HepG2 (cell line): Measurements from ENCODE around the gene SIAH1. TPM values are rescaled to one million over a fixed set of nuclear protein-coding genes. Genes with fewer than 3 reads are reported as not detected.

ENCODE experiments used
- JUN ChIP-seq: sonication (generic); formaldehyde crosslinking; IDR thresholded peaks from 2 replicates; pipeline ENCODE4 v1.4.0; 2020; ENCODE audit warnings: mild to moderate bottlenecking, missing genetic modification reagents
- KDM6A ChIP-seq: IDR thresholded peaks from 2 replicates; pipeline ENCODE4 v1.6.1; 2016; ENCODE audit warnings: low read depth
- MLLT10 ChIP-seq: sonication (generic); formaldehyde crosslinking; IDR thresholded peaks from 2 replicates; pipeline ENCODE4 v1.4.0; 2020; ENCODE audit warnings: missing genetic modification reagents
- MTA1 ChIP-seq: sonication (generic); formaldehyde crosslinking; IDR thresholded peaks from 2 replicates; pipeline ENCODE4 v1.4.0; 2020; ENCODE audit warnings: missing genetic modification reagents, mild to moderate bottlenecking, borderline replicate concordance
- NR2F2 ChIP-seq: IDR thresholded peaks from 2 replicates; pipeline ENCODE4 v1.6.1; 2012; ENCODE audit warnings: low read depth, inconsistent platforms, borderline replicate concordance
- ONECUT2 ChIP-seq: sonication (generic); formaldehyde crosslinking; IDR thresholded peaks from 2 replicates; pipeline ENCODE4 v1.4.0; 2020; ENCODE audit warnings: missing genetic modification reagents
- SIN3A ChIP-seq: IDR thresholded peaks from 2 replicates; pipeline ENCODE4 v1.6.1; 2011; ENCODE audit warnings: low read depth, mild to moderate bottlenecking, control low read depth, low read length, borderline replicate concordance
- STAG1 ChIP-seq: sonication (generic); formaldehyde crosslinking; IDR thresholded peaks from 2 replicates; pipeline ENCODE4 v1.4.0; 2020; ENCODE audit warnings: missing genetic modification reagents
- U2AF2 ChIP-seq: fragments of 200-400 bp; formaldehyde crosslinking; IDR thresholded peaks from 2 replicates; pipeline ENCODE4 v1.6.1; 2017; ENCODE audit warnings: low read depth, mild to moderate bottlenecking, low read length
- ZIK1 ChIP-seq: sonication (generic); formaldehyde crosslinking; IDR thresholded peaks from 2 replicates; pipeline ENCODE4 v1.5.0; 2020; ENCODE audit warnings: mild to moderate bottlenecking, low read depth, missing genetic modification reagents, borderline replicate concordance
- ZMAT3 ChIP-seq: sonication (generic); formaldehyde crosslinking; conservative IDR thresholded peaks from 2 replicates; pipeline ENCODE4 v1.7.0; 2021; ENCODE audit warnings: missing genetic modification reagents
- ZNF317 ChIP-seq: sonication (generic); formaldehyde crosslinking; IDR thresholded peaks from 2 replicates; pipeline ENCODE4 v1.5.0; 2020; ENCODE audit warnings: mild to moderate bottlenecking, missing genetic modification reagents
- ZNF792 ChIP-seq: IDR thresholded peaks from 2 replicates; pipeline ENCODE4 v1.6.1; 2016
- polyA plus RNA-seq, 8 experiments: library from polyadenylated mRNA; depleted of rRNA in 3 of 8; stranded (reverse) in 7 of 8; unstranded in 1 of 8; fragments of >200 nt; fragmentation: Illumina TruSeq in 4 of 8; extraction: Trizol in 4 of 8; gene quantifications; 2 replicates each; pipeline versions ENCODE4 v1.2.1 to v1.2.3, GENCODE V29; 2011 to 2016; ENCODE audit warnings: low read depth in 4 of 8, missing spikeins in 1 of 8, mixed read lengths in 1 of 8; ENCODE audit not compliant: insufficient read depth in 1 of 8
- total RNA-seq, 5 experiments: library from RNA; depleted of rRNA; stranded (reverse); fragments of >200 nt; fragmentation: Illumina TruSeq; extraction: Trizol; gene quantifications; 2 replicates each; pipeline ENCODE4 v1.2.3, GENCODE V29; 2016; ENCODE audit warnings: low read depth in 1 of 5
- TF ChIP-seq, protein P1 (sequence below): sonication (generic); formaldehyde crosslinking; IDR thresholded peaks from 2 replicates; pipeline ENCODE4 v1.4.0; 2020; ENCODE audit warnings: missing genetic modification reagents
- TF ChIP-seq, protein P2 (sequence below), 2 experiments: sonication (generic) in 1 of 2; formaldehyde crosslinking in 1 of 2; IDR thresholded peaks; 2 replicates each; pipeline versions ENCODE4 v1.4.0 to v1.6.1; 2016 to 2020; ENCODE audit warnings: borderline replicate concordance in 1 of 2, low read depth in 1 of 2, mild to moderate bottlenecking in 1 of 2, missing genetic modification reagents in 1 of 2
- TF ChIP-seq, protein P3 (sequence below): IDR thresholded peaks from 2 replicates; pipeline ENCODE4 v1.6.1; 2016; ENCODE audit warnings: low read depth
- TF ChIP-seq, protein P4 (sequence below): sonication (generic); formaldehyde crosslinking; IDR thresholded peaks from 2 replicates; pipeline ENCODE4 v1.4.0; 2020; ENCODE audit warnings: missing genetic modification reagents

SIAH1 gene
- total and polyA plus RNA-seq, 2 of the 13 experiments (the other 11 are each of a cell fraction or from before 2014, with no cell fraction given), result 16.0 to 28.6 TPM

DNA sequence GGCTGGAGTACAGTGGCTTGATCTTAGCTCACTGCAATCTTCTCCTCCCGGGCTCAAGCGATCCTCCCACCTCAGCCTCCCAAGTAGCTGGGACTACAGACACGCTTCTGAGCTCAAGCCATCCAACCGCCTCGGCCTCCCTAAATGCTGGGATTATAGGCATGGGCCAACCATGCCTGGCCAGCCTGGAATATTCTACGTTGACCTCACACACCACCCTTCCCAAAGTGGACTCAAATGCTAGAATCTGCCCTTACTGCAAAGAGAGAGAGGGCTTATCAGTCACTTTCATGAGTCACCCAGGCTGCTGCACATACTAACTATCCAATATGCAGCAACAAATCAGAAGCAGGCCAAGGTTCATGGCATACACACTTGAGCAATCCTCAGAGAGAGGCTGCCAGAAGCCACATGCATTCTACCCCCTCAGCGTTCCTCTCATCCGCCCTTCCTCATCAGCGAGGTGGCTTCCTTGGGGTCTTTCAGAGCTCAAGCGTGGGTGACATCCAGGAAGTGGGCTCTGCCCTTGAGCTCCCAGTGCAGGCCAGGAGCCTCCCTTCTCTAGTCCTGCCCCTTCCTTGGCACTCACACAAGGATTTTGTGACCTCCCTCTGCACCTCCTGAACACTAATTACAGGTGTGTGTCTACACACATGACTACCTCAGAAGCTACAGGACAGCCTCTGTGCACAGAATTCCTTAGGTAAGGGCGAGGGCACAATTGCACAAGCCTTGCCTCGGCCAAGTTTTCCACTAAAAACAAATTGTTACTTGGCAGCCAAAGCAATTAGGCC is 24.8 kb upstream of the SIAH1 start (continued):
- TF ChIP-seq, protein P1, sequence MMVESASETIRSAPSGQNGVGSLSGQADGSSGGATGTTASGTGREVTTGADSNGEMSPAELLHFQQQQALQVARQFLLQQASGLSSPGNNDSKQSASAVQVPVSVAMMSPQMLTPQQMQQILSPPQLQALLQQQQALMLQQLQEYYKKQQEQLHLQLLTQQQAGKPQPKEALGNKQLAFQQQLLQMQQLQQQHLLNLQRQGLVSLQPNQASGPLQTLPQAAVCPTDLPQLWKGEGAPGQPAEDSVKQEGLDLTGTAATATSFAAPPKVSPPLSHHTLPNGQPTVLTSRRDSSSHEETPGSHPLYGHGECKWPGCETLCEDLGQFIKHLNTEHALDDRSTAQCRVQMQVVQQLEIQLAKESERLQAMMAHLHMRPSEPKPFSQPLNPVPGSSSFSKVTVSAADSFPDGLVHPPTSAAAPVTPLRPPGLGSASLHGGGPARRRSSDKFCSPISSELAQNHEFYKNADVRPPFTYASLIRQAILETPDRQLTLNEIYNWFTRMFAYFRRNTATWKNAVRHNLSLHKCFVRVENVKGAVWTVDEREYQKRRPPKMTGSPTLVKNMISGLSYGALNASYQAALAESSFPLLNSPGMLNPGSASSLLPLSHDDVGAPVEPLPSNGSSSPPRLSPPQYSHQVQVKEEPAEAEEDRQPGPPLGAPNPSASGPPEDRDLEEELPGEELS (CRISPR knock-in tag), result peak; percentile 72; the same call in 1 of the 2 replicates
- TF ChIP-seq MTA1 (CRISPR knock-in tag) (peak; percentile 62; the same call in 1 of the 2 replicates), KDM6A (CRISPR knock-in tag) (peak; percentile 58; the same call in 1 of the 2 replicates), U2AF2 (no peak), STAG1 (CRISPR knock-in tag) (no peak; the same call in 1 of the 2 replicates), NR2F2 (peak; percentile 8; the same call in 1 of the 2 replicates), ONECUT2 (CRISPR knock-in tag) (peak; percentile 62; the same call in 1 of the 2 replicates), ZIK1 (CRISPR knock-in tag) (peak; percentile 74; the same call in 1 of the 2 replicates), ZNF792 (CRISPR knock-in tag) (peak; percentile 91), MLLT10 (CRISPR knock-in tag) (no peak), ZNF317 (CRISPR knock-in tag) (no peak), ZMAT3 (CRISPR knock-in tag) (no peak), SIN3A (no peak), JUN (CRISPR knock-in tag) (peak; percentile 94)
- TF ChIP-seq, protein P2, sequence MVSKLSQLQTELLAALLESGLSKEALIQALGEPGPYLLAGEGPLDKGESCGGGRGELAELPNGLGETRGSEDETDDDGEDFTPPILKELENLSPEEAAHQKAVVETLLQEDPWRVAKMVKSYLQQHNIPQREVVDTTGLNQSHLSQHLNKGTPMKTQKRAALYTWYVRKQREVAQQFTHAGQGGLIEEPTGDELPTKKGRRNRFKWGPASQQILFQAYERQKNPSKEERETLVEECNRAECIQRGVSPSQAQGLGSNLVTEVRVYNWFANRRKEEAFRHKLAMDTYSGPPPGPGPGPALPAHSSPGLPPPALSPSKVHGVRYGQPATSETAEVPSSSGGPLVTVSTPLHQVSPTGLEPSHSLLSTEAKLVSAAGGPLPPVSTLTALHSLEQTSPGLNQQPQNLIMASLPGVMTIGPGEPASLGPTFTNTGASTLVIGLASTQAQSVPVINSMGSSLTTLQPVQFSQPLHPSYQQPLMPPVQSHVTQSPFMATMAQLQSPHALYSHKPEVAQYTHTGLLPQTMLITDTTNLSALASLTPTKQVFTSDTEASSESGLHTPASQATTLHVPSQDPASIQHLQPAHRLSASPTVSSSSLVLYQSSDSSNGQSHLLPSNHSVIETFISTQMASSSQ (IDR thresholded peaks at IDR 0.05; ENCODE audit: low read depth), result no peak
- TF ChIP-seq, protein P2 (CRISPR knock-in tag; IDR thresholded peaks at IDR 0.05; ENCODE audit: borderline replicate concordance), result peak; percentile 64; the same call in 1 of the 2 replicates
- TF ChIP-seq, protein P3, sequence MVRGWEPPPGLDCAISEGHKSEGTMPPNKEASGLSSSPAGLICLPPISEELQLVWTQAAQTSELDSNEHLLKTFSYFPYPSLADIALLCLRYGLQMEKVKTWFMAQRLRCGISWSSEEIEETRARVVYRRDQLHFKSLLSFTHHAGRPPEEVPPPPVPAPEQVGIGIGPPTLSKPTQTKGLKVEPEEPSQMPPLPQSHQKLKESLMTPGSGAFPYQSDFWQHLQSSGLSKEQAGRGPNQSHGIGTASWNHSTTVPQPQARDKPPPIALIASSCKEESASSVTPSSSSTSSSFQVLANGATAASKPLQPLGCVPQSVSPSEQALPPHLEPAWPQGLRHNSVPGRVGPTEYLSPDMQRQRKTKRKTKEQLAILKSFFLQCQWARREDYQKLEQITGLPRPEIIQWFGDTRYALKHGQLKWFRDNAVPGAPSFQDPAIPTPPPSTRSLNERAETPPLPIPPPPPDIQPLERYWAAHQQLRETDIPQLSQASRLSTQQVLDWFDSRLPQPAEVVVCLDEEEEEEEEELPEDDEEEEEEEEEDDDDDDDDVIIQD (CRISPR knock-in tag), result peak; percentile 76
- TF ChIP-seq, protein P4, sequence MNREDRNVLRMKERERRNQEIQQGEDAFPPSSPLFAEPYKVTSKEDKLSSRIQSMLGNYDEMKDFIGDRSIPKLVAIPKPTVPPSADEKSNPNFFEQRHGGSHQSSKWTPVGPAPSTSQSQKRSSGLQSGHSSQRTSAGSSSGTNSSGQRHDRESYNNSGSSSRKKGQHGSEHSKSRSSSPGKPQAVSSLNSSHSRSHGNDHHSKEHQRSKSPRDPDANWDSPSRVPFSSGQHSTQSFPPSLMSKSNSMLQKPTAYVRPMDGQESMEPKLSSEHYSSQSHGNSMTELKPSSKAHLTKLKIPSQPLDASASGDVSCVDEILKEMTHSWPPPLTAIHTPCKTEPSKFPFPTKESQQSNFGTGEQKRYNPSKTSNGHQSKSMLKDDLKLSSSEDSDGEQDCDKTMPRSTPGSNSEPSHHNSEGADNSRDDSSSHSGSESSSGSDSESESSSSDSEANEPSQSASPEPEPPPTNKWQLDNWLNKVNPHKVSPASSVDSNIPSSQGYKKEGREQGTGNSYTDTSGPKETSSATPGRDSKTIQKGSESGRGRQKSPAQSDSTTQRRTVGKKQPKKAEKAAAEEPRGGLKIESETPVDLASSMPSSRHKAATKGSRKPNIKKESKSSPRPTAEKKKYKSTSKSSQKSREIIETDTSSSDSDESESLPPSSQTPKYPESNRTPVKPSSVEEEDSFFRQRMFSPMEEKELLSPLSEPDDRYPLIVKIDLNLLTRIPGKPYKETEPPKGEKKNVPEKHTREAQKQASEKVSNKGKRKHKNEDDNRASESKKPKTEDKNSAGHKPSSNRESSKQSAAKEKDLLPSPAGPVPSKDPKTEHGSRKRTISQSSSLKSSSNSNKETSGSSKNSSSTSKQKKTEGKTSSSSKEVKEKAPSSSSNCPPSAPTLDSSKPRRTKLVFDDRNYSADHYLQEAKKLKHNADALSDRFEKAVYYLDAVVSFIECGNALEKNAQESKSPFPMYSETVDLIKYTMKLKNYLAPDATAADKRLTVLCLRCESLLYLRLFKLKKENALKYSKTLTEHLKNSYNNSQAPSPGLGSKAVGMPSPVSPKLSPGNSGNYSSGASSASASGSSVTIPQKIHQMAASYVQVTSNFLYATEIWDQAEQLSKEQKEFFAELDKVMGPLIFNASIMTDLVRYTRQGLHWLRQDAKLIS (CRISPR knock-in tag), result no peak
